Measurements from ENCODE around the gene SPDYC. TPM values are rescaled to one million over a fixed set of nuclear protein-coding genes. Genes with fewer than 3 reads are reported as not detected.

SPDYC gene
- total RNA-seq, 1 experiment from 2014 or later = not detected

DNA sequence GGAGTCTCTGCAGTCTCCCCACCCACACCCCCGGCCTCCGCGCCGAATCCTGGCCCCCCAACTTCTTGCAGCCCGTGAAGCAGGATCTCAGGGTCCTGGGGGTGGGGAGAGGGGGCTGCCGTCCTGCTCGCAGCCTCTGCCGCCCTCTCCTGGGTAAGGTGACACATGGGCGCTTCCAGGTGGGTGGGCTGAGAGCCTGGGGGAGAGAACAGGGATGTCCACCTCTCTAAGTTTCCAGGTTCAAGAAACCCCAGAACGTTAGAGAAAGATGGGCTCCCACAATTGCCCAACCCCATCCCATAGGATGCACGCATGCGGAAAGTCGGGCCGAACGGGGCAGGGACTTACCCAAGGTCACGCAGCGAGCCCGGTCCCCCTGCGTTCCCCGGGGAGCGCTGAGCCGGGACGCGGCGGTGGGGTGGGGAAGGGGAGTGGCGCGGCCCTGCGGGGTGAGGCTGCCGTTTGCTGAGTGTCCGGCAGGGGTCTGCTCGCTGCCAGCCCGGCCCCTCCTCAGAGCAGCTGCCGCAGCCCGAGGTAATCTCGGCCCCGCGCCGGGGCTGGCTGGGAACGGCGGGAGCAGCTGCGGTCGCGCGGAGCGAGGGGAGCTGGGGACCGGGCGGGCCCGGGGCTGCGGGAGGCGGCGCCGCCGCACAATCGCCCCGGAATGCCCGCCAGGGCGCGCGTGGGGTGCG lies 11.0 kb downstream of the SPDYC start:
- no peaks in the 10 kb centered on the region for H3K9me3 Mint-ChIP-seq (ENCODE audit: unreplicated experiment)
- TF ChIP-seq, protein P1, sequence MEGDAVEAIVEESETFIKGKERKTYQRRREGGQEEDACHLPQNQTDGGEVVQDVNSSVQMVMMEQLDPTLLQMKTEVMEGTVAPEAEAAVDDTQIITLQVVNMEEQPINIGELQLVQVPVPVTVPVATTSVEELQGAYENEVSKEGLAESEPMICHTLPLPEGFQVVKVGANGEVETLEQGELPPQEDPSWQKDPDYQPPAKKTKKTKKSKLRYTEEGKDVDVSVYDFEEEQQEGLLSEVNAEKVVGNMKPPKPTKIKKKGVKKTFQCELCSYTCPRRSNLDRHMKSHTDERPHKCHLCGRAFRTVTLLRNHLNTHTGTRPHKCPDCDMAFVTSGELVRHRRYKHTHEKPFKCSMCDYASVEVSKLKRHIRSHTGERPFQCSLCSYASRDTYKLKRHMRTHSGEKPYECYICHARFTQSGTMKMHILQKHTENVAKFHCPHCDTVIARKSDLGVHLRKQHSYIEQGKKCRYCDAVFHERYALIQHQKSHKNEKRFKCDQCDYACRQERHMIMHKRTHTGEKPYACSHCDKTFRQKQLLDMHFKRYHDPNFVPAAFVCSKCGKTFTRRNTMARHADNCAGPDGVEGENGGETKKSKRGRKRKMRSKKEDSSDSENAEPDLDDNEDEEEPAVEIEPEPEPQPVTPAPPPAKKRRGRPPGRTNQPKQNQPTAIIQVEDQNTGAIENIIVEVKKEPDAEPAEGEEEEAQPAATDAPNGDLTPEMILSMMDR (IDR thresholded peaks at IDR 0.05; ENCODE audit: insufficient read depth in 1 of 2, low read depth in 1 of 2, low read length in 1 of 2, severe bottlenecking in 1 of 2, unreplicated experiment in 1 of 2) = peak; percentile 63 to 83
- H3K27me3 Mint-ChIP-seq (ENCODE audit: insufficient read depth, unreplicated experiment) = no peaks in the 10 kb centered on the region
- Histone ChIP-seq H3K9me3 (no peaks in the 10 kb centered on the region), H3K27me3 (replicated peaks; ENCODE audit: control insufficient read depth, insufficient read depth, low read length) (no peaks in the 10 kb centered on the region), H3K4me3 (ENCODE audit: low read depth, low read length) (peak overlapping the region; percentile 84), H3K4me1 (peaks cover 13% of the 10 kb centered on the region), H3K36me3 (ENCODE audit: control insufficient read depth, insufficient read depth, low read length) (no peaks in the 10 kb centered on the region; the same call in 1 of the 2 replicates)
- H3K27ac Mint-ChIP-seq (ENCODE audit: unreplicated experiment) = peak overlapping the region; percentile 90
- ChIA-PET CTCF (interaction anchor here (0.6 to 2.5 kb wide), 18 partner anchors 10 to 1293 kb away, joined by 3 to 22 read pairs (median 4); partner anchors contain the start of genes FAU, MRPL49, SAC3D1 and SYVN1), POLR2A (interaction anchor here (0.8 to 3.1 kb wide), 8 partner anchors 19 to 402 kb away, joined by 3 to 32 read pairs (median 6); partner anchors contain the start of genes FAU, MRPL49, SF1 and SYVN1)
- no peaks in the 10 kb centered on the region for H3K4me1 Mint-ChIP-seq (ENCODE audit: low read depth, unreplicated experiment)
- intact Hi-C loops (cut with micrococcal nuclease; ENCODE audit: unreplicated experiment) = loop anchor here (1.0 to 2.0 kb wide), 3 partner anchors 46 to 70 kb away; partner anchors contain the start of genes FAU, MRPL49 and TM7SF2
- H3K36me3 Mint-ChIP-seq (ENCODE audit: insufficient read depth, unreplicated experiment) = peaks cover 6% of the 10 kb centered on the region
- BruUV-seq (replicated peaks) = no TSS peak
- H3K4me3 Mint-ChIP-seq (ENCODE audit: unreplicated experiment) = peak overlapping the region; percentile 85
- DNase-seq = peak; percentile 86 to 93

DNA sequence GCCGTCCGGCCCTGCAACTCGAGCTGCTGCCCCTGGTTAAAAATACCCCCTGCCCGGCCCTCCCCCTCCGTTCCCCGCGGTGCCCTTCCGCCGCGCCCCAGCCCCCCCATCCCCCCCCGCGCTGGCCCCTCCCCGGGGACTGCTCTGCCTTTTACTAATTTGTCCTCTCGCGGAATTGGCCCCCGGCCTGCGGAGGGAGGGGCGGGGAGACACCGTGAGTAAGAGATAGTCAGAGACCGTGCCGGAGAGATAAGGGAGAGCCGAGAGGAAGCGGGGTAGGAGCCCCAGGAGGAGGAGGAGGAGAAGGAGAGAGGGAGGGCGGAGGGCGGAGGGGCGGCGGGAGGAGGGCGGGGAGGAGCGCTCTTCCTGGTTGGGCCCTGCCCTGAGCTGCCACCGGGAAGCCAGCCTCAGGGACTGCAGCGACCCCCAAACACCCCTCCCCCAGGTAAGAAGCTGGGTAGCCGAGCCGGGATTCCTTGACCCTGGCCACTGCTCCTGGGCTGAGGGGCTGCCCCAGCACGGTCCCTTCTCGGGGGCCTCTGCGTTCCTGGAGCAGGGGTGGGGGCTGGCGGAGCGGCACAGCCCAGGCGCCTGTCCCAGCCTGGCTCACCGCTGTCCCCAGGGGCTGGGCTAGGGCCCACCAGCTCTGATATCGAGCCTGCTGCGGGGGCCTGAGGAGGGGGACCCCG lies 11.7 kb downstream of the SPDYC start, which contains the start of gene CAPN1:
Gene CAPN1, plus strand, starts transcription at position 360 of the 689 bp plus-strand sequence. CDS start 774 bp downstream, outside the sequence.
- POLR2A ChIA-PET = interaction anchor here (0.8 to 3.1 kb wide), 9 partner anchors 18 to 403 kb away, joined by 3 to 32 read pairs (median 5); partner anchors contain the start of genes FAU, MRPL49, POLA2 and SF1
- peak; percentile 88 to 95 for DNase-seq
- Mint-ChIP-seq H3K9me3 (ENCODE audit: unreplicated experiment) (no peaks in the 10 kb centered on the region), H3K27me3 (ENCODE audit: insufficient read depth, unreplicated experiment) (no peaks in the 10 kb centered on the region), H3K27ac (ENCODE audit: unreplicated experiment) (peak within 1 kb of the TSS; percentile 90), H3K36me3 (ENCODE audit: insufficient read depth, unreplicated experiment) (peaks cover 13% of the 10 kb centered on the region), H3K4me1 (ENCODE audit: low read depth, unreplicated experiment) (no peaks in the 10 kb centered on the region), H3K4me3 (ENCODE audit: unreplicated experiment) (peak within 1 kb of the TSS; percentile 85)
- TF ChIP-seq, protein P1 (IDR thresholded peaks at IDR 0.05; ENCODE audit: insufficient read depth in 1 of 2, low read depth in 1 of 2, low read length in 1 of 2, severe bottlenecking in 1 of 2, unreplicated experiment in 1 of 2) = no peak
- peak within 1 kb of the TSS; percentile 84 for H3K4me3 ChIP-seq (ENCODE audit: low read depth, low read length)
- H3K27me3 ChIP-seq (replicated peaks; ENCODE audit: control insufficient read depth, insufficient read depth, low read length) = no peaks in the 10 kb centered on the region
- peaks cover 13% of the 10 kb centered on the region for H3K4me1 ChIP-seq
- H3K9me3 ChIP-seq = no peaks in the 10 kb centered on the region
- BruUV-seq (replicated peaks) = no TSS peak
- CTCF ChIA-PET = interaction anchor here (0.6 to 2.5 kb wide), 20 partner anchors 11 to 896 kb away, joined by 3 to 22 read pairs (median 4); partner anchors contain the start of genes FAU, MRPL49, SAC3D1 and SYVN1
- H3K36me3 ChIP-seq (ENCODE audit: control insufficient read depth, insufficient read depth, low read length) = peaks cover 4% of the 10 kb centered on the region
- intact Hi-C loops (cut with micrococcal nuclease; ENCODE audit: unreplicated experiment) = loop anchor here (1.0 to 2.0 kb wide), 3 partner anchors 46 to 71 kb away; partner anchors contain the start of genes FAU, MRPL49 and TM7SF2

Data from Caco-2 (cell line).